ENCODE measurements around the gene KIF15.
"Not testable (repeated sequence)": the region's sequence is repeated elsewhere in the genome, so short reads cannot be mapped to it uniquely, and the experiment has no call there.

Gene KIF15

GRCh38 chr3:44772099-44772442 is 10.5 kb downstream of the KIF15 start:
- H3K4me3 ChIP-seq (ENCODE audit: control insufficient read depth, low read depth, low read length), result no peak overlapping the region
- no peak for DNase-seq (ENCODE audit: low read depth)

GRCh38 chr3:44782891-44783290 is 21.3 kb downstream of the KIF15 start:
- no peak for TF ChIP-seq CTCF (conservative IDR thresholded peaks at IDR 0.05; ENCODE audit: control insufficient read depth, insufficient read depth, low read depth, low read length)
- H3K4me3 ChIP-seq (ENCODE audit: control insufficient read depth, low read depth, low read length), result no peak overlapping the region
- no peak for DNase-seq (ENCODE audit: low read depth)

More at GRCh38 chr3:44772099-44772442, 10.5 kb downstream of the KIF15 start:
- TF ChIP-seq CTCF (conservative IDR thresholded peaks at IDR 0.05; ENCODE audit: control insufficient read depth, insufficient read depth, low read depth, low read length), result no peak

GRCh38 chr3:44795197-44795596 is 33.6 kb downstream of the KIF15 start:
- no peak for DNase-seq (ENCODE audit: low read depth)
- TF ChIP-seq CTCF (conservative IDR thresholded peaks at IDR 0.05; ENCODE audit: control insufficient read depth, insufficient read depth, low read depth, low read length), result no peak
- no peak overlapping the region for H3K4me3 ChIP-seq (ENCODE audit: control insufficient read depth, low read depth, low read length)

- no peak for DNase-seq (ENCODE audit: low read depth)
- TF ChIP-seq CTCF (conservative IDR thresholded peaks at IDR 0.05; ENCODE audit: control insufficient read depth, insufficient read depth, low read depth, low read length), result no peak
- H3K4me3 ChIP-seq (ENCODE audit: control insufficient read depth, low read depth, low read length), result no peak overlapping the region
Observed at GRCh38 chr3:44802011-44802410, 40.4 kb downstream of the KIF15 start.

- DNase-seq (ENCODE audit: low read depth), result no peak
- TF ChIP-seq CTCF (conservative IDR thresholded peaks at IDR 0.05; ENCODE audit: control insufficient read depth, insufficient read depth, low read depth, low read length), result no peak
- H3K4me3 ChIP-seq (ENCODE audit: control insufficient read depth, low read depth, low read length), result no peak overlapping the region
Observed at GRCh38 chr3:44803298-44803697, 41.7 kb downstream of the KIF15 start.

- no peak for DNase-seq (ENCODE audit: low read depth)
- no peak for TF ChIP-seq CTCF (conservative IDR thresholded peaks at IDR 0.05; ENCODE audit: control insufficient read depth, insufficient read depth, low read depth, low read length)
- H3K4me3 ChIP-seq (ENCODE audit: control insufficient read depth, low read depth, low read length), result no peak overlapping the region
Observed at GRCh38 chr3:44805960-44806359, 44.4 kb downstream of the KIF15 start.

- no peak for TF ChIP-seq CTCF (conservative IDR thresholded peaks at IDR 0.05; ENCODE audit: control insufficient read depth, insufficient read depth, low read depth, low read length)
Observed at GRCh38 chr3:44814751-44815150, 53.2 kb downstream of the KIF15 start.

GRCh38 chr3:44816334-44816733 is 54.7 kb downstream of the KIF15 start:
- not testable (repeated sequence) for H3K4me3 ChIP-seq (ENCODE audit: control insufficient read depth, low read depth, low read length); DNase-seq (ENCODE audit: low read depth)

More at GRCh38 chr3:44814751-44815150, 53.2 kb downstream of the KIF15 start:
- no peak overlapping the region for H3K4me3 ChIP-seq (ENCODE audit: control insufficient read depth, low read depth, low read length)
- no peak for DNase-seq (ENCODE audit: low read depth)

GRCh38 chr3:44821206-44821605 is 59.6 kb downstream of the KIF15 start:
- not testable (repeated sequence) for DNase-seq (ENCODE audit: low read depth); H3K4me3 ChIP-seq (ENCODE audit: control insufficient read depth, low read depth, low read length)

Data from fibroblast of mammary gland (primary cell).